Eye (tissue), 1 donor: ENCODE measurements around the gene SSTR3.

Source experiments
- DNase-seq: peaks from one replicate; pipeline ENCODE4 v3.0.0-alpha.2; 2015

Gene SSTR3

GRCh38 chr22:37193629-37194191 lies 18.6 kb downstream of the SSTR3 start:
- DNase-seq: no peak

DNA sequence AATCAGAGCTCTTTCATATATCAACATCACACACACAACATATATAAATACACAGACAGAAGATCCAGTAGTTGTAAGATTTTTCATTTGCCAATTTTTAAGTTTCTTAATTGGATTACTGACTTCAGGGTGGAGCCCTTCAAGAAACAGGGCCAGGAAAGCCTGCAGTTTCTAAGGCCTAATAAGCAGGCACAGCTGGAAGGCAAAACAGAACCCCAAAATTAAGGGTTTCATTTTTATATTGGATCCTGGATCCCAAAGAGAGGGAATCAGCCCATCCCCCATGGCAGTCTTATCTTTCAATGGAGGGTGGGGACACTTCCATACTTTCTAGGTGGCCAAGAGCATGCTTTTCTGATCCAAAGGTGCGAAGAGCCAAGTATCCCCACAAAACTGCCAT lies 19.5 kb downstream of the SSTR3 start:
- DNase-seq: no peak

DNA sequence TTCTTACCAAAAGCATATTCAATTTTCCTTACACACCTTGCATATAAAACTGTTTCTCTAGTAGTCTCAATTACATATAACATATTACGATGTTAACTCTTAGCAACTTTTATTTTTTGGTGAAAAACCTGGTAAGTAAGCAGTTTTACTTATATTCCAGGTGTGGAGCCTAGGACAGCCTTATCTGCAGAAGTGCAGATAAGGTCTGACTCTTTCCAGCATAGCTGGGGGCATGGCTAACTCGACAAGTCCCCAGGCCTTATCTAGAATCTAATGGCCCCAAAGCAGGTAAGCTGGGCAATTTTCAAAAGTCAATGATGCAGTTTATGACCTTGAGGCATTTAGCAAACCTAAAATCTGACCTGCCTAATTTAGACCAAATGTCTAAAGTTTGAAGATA lies 20.1 kb downstream of the SSTR3 start:
- DNase-seq: no peak

GRCh38 chr22:37190262-37190780 lies 22.0 kb downstream of the SSTR3 start:
- DNase-seq: no peak

DNA sequence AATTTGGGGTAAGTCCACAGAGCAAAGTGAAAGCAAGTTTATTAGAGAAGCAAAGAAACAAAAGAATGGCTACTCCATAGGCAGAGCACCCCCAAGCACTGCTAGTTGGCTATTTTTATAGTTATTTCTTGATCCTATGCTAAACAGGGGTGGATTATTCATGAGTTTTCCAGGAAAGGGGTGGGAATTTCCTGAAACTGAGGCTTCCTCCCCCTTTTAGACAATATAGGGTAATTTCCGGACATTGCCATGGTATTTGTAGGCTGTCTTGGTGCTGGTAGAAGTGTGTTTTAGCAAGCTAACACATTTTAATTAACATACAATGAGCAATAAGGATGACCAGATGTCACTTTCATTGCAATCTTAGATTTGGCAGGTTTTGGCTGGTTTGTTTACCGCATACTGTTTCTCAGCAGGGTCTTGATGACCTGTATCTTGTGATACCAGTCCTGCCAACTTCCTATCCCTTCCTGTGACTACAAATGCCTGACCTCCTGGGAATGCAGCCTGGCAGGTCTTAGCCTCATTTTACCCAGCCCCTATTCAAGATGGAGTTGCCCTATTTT lies 23.3 kb downstream of the SSTR3 start:
- DNase-seq: peak; percentile 30

DNA sequence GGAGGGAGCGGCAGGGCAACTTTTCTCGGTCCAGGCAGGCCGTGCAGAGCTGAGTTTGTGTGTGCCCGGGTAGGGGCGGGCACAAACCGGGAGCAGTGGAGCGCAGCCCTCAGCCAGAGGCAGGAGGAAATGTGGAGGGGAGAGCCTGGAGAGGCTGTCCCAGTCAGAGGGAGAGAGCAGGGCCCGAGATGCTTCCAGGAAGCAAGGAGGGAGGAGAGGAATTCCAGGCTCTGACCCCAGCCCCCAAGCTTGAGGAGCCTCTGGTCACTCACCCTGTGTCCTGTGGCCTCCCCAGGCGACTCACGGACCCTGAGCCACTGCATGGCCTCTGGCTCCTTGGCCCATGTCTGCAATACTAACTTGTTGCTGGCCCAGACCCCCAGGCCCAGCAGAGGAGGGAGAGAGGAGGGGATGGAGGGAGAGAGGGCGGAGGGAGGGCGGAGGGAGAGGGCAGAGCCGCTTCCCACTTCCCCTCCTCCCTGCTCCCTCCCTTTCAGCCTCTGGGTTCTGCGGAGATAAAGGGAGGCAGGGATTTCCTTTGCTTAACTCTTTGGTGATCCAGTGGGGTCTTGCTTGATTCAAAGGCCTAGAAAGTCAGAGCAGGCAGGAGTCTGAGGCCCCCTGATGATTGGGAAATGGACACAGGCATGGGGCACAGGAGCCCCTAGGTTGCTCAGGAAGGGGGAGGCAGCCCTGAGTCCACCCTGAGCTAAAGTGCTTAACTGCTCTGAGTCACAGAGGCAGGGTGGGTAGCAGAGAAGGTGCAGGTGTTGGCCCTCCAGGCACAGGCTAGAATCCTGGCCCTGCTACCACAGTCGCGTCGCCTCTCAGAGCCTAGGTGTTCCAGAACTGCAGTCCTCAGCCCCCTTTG lies 24.2 kb downstream of the SSTR3 start, which contains the start of gene C1QTNF6:
C1QTNF6 (minus strand) TSS at position 357 of the 871 bp plus-strand sequence; CDS start at position 323, 34 bp downstream.
- DNase-seq: peak; percentile 92

DNA sequence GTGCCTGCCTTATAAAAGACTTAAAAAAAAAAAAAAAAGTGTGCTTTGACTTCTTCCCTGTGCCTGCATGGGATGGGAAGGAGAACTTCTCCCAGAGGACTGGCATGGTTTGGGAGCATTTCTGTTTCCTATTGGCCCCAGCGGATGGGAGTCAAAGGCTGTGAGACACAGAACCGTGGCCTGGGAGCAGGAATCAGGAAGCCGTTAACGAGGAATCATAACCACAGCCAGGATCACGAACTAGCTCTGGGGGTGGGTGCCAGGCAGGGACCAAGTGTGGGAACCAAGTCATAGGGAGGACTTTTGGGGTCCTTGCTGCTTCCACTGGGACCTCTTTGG lies 24.8 kb downstream of the SSTR3 start:
- DNase-seq: no peak

DNA sequence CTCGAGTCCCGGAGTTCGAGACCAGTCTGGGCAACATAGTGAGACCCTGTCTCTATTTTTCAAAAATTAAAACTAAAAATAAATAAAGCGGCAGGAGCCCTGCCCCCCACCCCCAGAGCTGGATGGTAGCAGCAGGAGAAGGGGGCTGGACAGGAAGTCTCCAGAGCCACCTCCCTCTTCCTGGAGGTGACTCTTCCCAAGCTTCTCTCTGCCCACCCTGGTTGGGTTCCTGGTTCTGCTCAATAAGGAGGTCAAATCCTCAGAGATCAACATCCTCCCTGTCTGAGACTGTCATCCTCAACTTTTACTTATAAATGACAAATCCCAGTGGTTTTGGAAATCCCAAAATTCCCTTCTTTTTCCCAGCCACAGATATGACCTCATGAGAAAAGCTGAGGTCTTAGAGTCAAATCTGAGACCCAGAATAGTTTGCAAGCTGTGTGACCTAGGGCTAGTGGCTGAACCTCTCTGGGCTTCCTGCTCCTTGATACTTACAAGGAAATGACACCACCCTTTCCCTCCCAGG lies 25.2 kb downstream of the SSTR3 start:
- DNase-seq: no peak

DNA sequence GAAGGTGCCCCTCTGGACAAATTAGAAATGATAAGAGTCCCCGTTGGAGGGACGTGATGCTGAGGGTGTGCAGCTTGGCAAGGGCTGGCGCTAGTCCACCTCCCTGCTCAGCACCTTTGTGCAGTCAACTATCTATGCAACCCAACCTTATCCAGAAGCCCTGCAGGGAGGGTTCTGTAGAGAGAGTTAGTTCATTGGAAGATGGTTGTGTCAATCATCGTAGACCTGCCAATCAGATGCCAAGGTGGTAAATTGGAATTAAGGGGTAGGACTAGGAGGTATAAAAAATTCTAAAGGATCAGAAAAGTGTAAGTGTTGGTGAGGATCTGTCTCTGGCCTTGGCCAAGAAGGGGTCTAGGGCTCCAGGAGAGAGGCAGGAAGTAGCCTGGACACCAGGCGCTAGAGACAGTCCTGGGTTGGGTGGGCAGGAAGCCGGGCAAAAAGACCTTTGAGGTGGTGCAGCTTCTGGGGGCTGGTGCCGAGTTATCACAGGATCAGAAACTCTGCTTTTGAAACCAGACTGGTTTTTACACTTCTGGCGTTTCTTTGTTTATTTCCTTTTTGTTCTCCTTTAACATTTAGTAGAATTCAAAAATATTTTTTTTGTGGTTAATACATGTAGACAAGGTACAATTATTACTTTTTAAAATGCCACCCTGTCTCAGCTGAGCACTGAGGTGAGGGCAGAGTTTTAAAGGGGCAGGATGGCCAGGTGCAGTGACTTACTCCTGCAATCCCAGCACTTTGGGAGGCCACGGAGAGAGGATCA lies 25.9 kb downstream of the SSTR3 start:
- peak; percentile 83 for DNase-seq

DNA sequence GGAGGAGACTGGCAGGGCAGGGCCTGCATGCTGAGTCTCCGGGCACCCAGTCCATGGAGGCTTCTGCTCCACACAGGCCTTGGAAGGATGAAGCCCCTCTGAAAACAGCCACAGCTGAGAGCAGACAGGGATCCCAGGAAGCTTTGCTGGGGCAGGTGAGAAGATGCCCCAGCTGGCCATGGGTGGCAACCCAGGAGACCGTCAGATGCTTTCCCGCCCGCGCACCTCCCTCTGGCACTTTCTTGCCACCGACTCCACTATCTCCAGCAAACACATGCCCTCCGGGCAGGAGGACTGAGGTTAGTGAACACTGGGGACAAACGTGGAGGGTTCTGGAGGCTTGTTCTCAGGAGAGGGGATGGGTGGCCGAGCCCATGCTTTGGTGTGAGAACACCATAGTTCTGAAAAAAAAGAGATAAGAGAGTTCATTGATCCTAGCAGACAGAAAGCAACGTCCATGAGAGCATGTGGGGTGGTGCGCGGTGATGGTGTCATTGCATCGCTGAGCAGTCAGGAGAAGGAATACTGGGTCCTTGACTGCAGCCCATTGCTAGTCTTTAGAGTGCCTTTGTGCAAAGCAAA lies 26.5 kb downstream of the SSTR3 start:
- DNase-seq: no peak

DNA sequence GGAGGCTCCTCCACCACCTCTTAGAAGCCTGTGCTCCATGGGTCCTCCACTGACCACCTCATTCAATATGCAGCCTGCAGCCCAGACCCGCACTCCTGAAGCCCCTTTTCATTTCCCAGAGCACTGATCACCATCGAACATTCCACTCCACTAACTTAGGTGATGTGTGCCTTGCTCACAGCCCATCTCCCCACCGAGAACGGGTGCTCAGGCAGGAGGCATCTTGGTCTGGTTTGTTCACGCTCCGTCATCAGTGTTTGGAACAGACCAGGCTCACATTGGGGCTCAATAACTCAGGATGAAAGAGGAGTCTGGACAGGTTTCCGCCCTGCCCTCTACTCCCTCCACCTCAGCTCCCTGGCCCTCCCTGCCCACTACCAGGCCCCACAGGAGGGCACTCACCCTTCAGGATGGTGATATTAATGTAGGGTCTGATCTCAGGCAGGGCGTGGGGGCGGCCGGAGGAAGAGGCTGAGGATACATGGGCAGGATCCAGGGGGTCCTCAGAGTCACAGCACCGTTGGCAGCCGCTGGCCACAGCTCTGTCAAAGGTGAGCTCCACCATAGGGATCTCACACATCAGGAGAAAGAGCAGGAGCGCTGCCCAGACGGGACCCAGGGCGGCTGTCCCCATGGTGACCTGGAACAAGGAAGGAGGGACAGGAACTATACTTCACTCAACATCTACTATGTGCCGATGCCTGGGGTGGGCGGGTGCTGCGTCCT lies 27.3 kb downstream of the SSTR3 start:
- no peak for DNase-seq

- DNase-seq: no peak
Observed at GRCh38 chr22:37184380-37184755, 27.9 kb downstream of the SSTR3 start.

DNA sequence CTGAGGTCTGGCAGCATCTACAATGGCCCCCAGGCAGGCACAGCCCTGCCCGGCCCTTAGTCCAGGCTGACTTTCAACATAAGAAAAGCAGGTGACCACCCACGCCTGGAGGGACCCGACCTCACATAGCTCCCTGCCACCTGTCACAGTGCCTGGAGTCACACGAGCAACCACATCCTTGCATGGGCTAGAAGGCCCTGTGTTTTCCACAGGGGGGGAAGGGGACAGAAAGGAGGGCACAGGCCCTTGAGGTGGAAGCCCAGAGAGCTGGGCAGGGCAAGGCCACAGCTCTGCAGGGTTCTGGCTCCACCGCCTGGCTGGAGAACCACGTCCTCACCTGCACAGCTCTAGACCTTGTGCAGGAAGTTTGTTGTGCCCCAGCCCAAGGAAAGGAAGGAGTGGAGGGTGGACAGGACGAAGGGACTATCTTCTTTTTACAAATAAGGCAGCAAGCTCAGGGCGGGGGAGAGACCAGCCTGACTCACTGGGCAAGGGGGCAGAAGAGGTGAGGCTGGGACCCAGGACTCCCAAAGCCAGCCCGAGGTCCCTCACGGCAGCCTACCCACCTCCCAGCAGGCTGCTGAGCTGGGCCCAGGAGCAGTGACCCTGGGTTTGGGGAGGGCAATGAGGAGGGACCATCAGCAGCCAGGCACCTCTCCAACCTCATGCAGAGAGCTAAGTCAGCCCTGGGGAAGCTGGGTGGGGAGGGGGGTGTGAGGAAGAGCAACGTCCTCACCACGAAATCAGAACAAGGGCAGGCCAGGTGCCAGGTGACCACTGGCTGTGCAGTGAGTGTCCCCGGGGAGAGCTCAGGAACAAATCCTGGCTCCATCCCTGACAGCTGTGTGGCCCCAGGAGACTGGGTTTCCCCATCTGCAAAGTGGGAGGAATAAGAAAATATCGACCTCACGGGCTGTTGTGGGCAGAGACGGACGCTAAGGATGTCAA lies 28.6 kb downstream of the SSTR3 start:
- DNase-seq: no peak

DNA sequence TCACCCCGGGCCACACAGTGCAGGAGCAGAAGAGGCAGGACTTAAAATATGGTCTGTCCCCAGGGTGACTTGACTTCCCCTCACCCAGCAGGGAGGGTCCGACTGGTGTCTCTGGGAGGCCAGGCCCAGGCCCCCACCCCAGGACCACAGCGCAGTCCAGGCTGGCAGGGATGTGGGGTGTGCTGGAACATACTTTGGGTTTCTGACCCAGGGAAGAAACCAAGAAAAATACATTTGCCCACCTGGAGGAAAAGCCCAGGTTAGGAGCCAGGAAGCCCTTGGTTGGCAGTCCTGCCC lies 29.4 kb downstream of the SSTR3 start:
- no peak for DNase-seq

DNA sequence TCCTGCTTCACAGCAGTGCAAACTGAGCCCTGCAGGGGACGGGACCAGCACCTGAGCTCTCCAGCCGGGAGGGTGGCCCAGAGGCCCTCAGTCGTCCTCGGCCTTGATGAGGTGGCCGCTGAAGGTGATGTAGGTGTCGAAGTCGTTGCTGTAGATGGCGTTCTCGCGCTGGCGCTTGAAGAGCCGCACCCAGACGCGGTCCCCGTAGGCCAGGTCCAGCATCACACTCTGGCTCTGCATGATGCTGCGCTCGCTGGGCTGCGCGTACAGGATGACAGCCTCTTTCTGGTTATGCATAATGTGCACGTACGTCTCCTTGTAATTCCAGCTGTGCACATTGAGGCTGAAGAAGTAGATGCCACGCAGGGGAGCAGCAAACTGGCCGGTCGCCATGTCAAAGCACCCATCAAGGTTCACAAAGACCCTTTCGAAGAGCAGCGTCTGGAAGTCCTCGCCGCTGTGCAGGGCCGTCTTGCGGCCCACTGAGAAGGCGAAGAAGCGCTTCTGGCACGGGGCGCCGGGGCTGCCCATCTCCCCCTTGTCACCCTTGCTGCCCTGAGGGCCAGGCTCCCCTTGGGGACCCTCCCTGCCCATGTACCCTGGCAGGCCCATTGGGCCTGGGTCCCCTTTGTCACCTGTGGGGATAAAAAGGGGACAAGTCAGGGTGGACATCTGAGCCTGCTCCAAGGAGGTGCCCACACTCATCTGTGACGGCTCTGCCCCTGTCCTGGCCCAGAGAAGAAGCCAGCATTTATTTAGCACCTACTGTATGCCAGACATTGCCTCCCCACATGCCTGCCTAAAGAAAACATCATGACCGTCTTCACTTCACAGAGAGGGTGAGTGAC lies 30.0 kb downstream of the SSTR3 start:
- DNase-seq: no peak

DNA sequence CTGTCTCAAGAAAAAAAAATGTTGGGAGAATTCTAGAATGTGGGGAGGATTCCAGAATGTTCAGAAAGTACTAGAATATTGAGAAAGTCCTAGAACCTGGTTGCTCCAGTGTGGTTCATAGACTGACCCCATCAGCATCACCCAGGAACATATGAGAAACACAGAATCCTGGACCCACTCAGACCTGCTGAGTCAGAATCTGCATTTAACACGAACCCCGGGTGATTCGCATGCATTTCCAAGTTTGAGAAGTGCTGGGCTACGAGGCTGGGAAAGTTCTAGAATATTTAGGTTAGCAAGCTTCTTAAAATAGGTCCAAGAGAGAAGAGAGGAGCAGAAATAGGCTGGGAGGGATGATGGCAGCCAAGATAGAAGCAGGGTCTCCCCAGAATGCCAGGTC lies 30.6 kb downstream of the SSTR3 start:
- no peak for DNase-seq

DNA sequence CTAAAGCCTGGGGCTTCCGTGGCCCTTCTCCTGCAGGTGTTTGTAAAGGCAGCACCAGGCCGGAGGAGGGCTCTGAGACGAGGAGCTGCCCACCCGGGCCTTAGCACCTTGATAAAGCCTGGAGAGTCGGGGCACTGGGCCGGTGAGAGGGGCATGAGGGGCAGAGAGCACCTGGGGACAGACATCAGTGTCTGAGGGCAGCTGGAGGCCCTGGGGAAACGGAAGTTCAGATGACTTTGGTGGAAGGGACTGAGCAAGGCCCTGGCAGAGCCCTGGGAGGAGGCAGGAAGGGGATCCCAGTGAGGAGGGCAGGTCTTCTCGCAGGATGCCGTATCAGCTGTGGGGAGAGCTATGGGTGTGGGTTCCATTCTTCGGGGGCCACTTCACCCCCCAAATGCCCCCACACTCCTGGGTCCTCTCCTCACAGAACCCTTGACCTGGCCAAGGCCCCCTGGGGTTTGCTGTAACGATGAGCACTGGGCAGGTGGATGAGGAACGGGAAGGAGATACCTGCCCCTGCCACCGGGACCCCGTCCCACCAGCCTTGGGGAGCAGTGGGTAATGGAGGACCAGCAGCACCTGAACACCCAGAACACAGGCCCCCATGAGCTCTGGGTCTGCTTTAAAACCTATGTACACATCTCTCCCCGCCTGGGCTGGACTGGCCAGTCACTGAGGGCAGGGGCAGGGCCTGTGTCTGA lies 31.6 kb downstream of the SSTR3 start:
- no peak for DNase-seq

GRCh38 chr22:37179622-37180420 lies 32.5 kb downstream of the SSTR3 start:
- DNase-seq: no peak

DNA sequence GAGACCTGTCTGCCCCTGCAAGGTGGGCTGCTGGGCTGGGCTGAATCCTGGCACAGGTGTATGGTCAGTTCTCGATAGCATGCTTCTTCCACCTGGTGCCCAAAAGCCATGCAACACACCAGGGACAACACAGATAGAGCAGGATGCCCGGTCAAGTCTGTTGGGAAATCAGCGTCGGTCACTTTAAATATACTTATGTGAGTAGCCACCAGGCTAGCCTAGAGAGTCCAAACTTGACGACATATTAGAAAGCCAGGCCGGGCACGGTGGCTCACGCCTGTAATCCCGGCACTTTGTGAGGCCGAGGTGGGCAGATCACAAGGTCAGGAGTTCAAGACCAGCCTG lies 33.2 kb downstream of the SSTR3 start:
- DNase-seq: no peak
